ENCODE results near the gene DENND2D.

Gene DENND2D

DNA sequence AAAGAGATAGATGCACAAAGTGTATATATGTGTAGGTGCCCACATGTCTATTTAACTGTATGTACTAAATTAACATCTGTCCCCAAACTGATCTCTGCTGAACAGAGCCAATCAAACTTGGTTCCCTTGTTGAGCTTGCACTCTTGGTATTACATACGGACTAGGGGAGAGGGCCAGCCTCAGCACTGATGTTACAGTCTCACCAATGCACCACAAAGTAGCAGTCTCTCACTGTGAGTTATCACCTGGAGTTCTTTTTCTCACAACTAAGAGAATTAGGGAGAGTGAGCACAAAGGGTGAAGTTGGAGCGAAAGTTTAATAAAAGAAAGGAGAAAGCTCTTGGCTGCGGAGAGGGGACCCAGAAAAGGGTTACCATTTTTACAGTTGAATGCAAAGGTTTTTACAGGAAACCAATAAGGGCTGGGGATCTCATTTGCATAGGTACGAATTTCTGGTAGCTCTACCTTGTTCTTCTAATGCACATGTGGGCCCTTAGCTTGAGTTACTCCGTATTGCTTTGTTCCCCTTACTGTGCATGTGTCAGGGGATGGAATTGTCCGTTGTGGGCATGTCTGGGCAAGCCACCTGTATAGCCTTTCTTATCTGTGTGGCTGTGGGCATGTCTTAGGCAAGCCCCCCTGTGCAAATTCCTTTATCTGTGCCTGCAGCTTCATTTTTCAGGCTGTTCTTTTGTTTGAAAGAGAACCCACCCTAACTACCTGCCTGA, 13.8 kb upstream of the DENND2D start:
- H3K4me1 ChIP-seq, result no peaks in the 10 kb centered on the region
- no peaks in the 10 kb centered on the region for H3K36me3 ChIP-seq
- no peak overlapping the region for H3K4me3 ChIP-seq (ENCODE audit: low read depth, low read length)
- no peak for DNase-seq
- no peaks in the 10 kb centered on the region for H3K9me3 ChIP-seq
- peaks cover 3% of the 10 kb centered on the region for H3K27me3 ChIP-seq
- TF ChIP-seq CTCF (IDR thresholded peaks at IDR 0.05; ENCODE audit: low read depth, low read length), result no peak

DNA sequence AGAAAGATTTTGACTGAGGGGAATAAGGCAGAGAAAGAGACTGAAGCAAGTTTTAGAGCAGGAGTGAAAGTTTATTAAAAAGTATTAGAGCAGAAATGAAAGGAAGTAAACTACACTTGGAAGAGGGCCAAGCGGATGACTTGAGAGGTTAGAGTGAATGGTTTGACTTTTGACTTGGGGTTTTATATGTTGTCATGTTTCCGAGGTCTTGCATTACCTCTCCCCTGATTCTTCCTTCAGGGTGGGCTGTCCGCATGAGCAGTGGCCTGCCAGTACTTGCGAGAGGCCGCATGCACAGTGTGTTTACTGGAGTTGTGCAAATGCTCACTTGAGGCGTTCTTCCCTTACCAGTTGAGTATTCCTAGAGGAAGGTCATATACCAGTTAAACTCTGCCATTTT, 13.0 kb upstream of the DENND2D start:
- H3K4me1 ChIP-seq, result no peaks in the 10 kb centered on the region

DNA sequence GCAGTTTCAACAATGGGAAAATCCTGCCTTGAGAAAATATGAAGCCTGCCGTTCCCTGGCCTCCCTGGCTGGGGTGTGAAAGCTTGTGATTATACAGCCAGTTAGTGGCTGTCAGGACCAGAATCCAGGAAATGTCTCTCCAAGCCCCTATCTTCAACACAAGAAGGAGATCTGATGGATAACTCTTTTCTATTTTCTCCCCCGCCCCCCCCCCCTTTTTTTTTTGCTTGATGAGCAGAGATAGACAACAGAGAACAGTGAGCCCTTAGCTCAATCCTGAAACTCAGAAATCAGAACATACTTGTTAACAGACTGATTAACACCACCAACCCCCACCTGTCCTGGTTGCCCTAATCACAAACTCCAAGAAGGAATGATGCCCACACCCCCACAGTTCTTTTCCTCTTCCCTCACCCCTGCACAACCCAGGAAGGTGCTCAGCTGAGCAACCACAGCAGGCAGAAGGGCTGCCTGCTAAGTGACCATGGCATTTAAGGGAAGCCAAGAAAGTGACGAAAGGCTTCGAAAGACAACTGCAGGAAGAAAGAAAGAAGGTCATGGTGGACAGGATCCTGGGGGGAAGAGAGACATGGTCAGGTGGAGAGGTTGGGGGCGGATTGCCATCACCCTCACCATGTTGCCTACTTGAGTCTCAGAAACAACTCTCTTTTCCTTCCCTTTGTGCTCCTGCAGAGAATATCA, 12.3 kb upstream of the DENND2D start:
- no peaks in the 10 kb centered on the region for H3K4me1 ChIP-seq
- H3K9me3 ChIP-seq, result no peaks in the 10 kb centered on the region
- DNase-seq, result no peak
- no peak overlapping the region for H3K4me3 ChIP-seq (ENCODE audit: low read depth, low read length)
- peaks cover 8% of the 10 kb centered on the region for H3K27me3 ChIP-seq
- no peaks in the 10 kb centered on the region for H3K36me3 ChIP-seq
- TF ChIP-seq CTCF (IDR thresholded peaks at IDR 0.05; ENCODE audit: low read depth, low read length), result no peak

More for the DNA sequence above, 13.0 kb upstream of the DENND2D start:
- TF ChIP-seq CTCF (IDR thresholded peaks at IDR 0.05; ENCODE audit: low read depth, low read length), result no peak
- peaks cover 5% of the 10 kb centered on the region for H3K27me3 ChIP-seq
- H3K4me3 ChIP-seq (ENCODE audit: low read depth, low read length), result no peak overlapping the region
- DNase-seq, result no peak
- no peaks in the 10 kb centered on the region for H3K9me3 ChIP-seq
- no peaks in the 10 kb centered on the region for H3K36me3 ChIP-seq

GRCh38 chr1:111211921-111212320, 11.5 kb upstream of the DENND2D start:
- TF ChIP-seq CTCF (IDR thresholded peaks at IDR 0.05; ENCODE audit: low read depth, low read length), result no peak
- Histone ChIP-seq H3K4me1 (no peaks in the 10 kb centered on the region), H3K9me3 (no peaks in the 10 kb centered on the region), H3K4me3 (ENCODE audit: low read depth, low read length) (no peak overlapping the region), H3K27me3 (peaks cover 13% of the 10 kb centered on the region), H3K36me3 (no peaks in the 10 kb centered on the region)
- DNase-seq, result no peak

DNA sequence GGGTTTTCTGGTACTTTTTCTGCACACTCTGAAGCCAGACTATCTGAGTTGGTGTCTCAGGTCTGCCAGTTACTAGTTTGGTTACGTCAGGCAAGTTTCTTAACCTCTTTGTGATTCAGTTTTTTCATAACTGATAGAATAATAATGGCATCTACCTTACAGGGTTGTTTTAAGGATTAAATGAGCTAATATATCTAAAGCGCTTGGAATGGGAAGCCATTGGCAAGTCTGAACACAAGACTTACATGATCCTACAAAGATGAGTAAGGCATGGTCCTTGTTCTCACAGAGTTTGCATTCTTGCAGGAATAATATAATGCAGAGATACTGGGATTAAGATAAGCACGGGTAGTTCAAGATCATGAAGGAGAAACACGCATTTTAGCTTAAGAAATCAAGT, 9.2 kb upstream of the DENND2D start:
- Histone ChIP-seq H3K9me3 (no peaks in the 10 kb centered on the region), H3K27me3 (peaks cover 34% of the 10 kb centered on the region), H3K4me3 (ENCODE audit: low read depth, low read length) (no peak overlapping the region), H3K36me3 (no peaks in the 10 kb centered on the region), H3K4me1 (no peaks in the 10 kb centered on the region)
- no peak for TF ChIP-seq CTCF (IDR thresholded peaks at IDR 0.05; ENCODE audit: low read depth, low read length)
- DNase-seq, result no peak

GRCh38 chr1:111208921-111209320, 8.5 kb upstream of the DENND2D start:
- Histone ChIP-seq H3K9me3 (no peaks in the 10 kb centered on the region), H3K4me1 (no peaks in the 10 kb centered on the region), H3K4me3 (ENCODE audit: low read depth, low read length) (no peak overlapping the region), H3K27me3 (peaks cover 41% of the 10 kb centered on the region), H3K36me3 (no peaks in the 10 kb centered on the region)
- no peak for TF ChIP-seq CTCF (IDR thresholded peaks at IDR 0.05; ENCODE audit: low read depth, low read length)
- no peak for DNase-seq

Data from BE2C (cell line).